K562 (cell line): ENCODE data around the gene WDR90. TPM values are rescaled to one million over a fixed set of nuclear protein-coding genes. Genes with fewer than 3 reads are reported as not detected.
A peak's percentile ranks its signal among the peaks of the same experiment; 100 is the strongest.

Source experiments
- ARID2 ChIP-seq: fragments of 450-650 bp; IDR thresholded peaks from 2 replicates; pipeline ENCODE4 v1.6.1; 2017; ENCODE audit warnings: antibody characterized with exemption, mild to moderate bottlenecking
- BCOR ChIP-seq: fragments of 450-650 bp; IDR thresholded peaks from 2 replicates; pipeline ENCODE4 v1.6.1; 2016
- CCNT2 ChIP-seq: IDR thresholded peaks from 2 replicates; pipeline ENCODE4 v1.6.1; 2011; ENCODE audit warnings: borderline replicate concordance, low read depth, mild to moderate bottlenecking, moderate library complexity, mixed read lengths, low read length; ENCODE audit not compliant: insufficient read length; ENCODE audit errors: extremely low read depth
- CEBPG ChIP-seq, 3 experiments: fragments of 200-800 bp in 1 of 3; sonication (Bioruptor generic) in 1 of 3; sonication (generic) in 1 of 3; formaldehyde crosslinking in 1 of 3; IDR thresholded peaks in 2 of 3; conservative IDR thresholded peaks in 1 of 3; 2 replicates each; pipeline versions ENCODE4 v1.6.1 to v1.8.0; 2016 to 2022; ENCODE audit warnings: missing compliant biosample characterization in 2 of 3, missing genetic modification characterization in 2 of 3, mild to moderate bottlenecking in 1 of 3, missing genetic modification reagents in 1 of 3
- CREBBP ChIP-seq: IDR thresholded peaks from one replicate; pipeline ENCODE4 v1.6.1; 2012; ENCODE audit warnings: low read depth, mild to moderate bottlenecking, control low read depth, inconsistent platforms, low read length
- EGR1 ChIP-seq: fragments of 450-650 bp; conservative IDR thresholded peaks from 2 replicates; pipeline ENCODE4 v1.6.1; 2017; ENCODE audit warnings: mild to moderate bottlenecking
- FOSL1 ChIP-seq: fragments of 200-800 bp; sonication (Bioruptor generic); conservative IDR thresholded peaks from 2 replicates; pipeline ENCODE4 v1.6.1; 2016; ENCODE audit warnings: missing genetic modification characterization, missing compliant biosample characterization
- FOXP1 ChIP-seq: sonication (generic); formaldehyde crosslinking; IDR thresholded peaks from 2 replicates; pipeline ENCODE4 v1.8.0; 2022; ENCODE audit warnings: mild to moderate bottlenecking, missing genetic modification reagents
- MAFK ChIP-seq: IDR thresholded peaks from 2 replicates; pipeline ENCODE4 v1.6.1; 2011; ENCODE audit warnings: low read length, improper control_type of control experiment
- MYNN ChIP-seq, 2 experiments: sonication (generic); formaldehyde crosslinking in 1 of 2; IDR thresholded peaks; 2 replicates each; pipeline versions ENCODE4 v1.5.0 to v1.6.1; 2016 to 2020; ENCODE audit warnings: antibody characterized with exemption in 1 of 2, missing genetic modification reagents in 1 of 2
- NCOA6 ChIP-seq: fragments of 450-650 bp; IDR thresholded peaks from 2 replicates; pipeline ENCODE4 v1.6.1; 2017; ENCODE audit warnings: mild to moderate bottlenecking
- NFE2 ChIP-seq: IDR thresholded peaks from 2 replicates; pipeline ENCODE4 v1.6.1; 2014; ENCODE audit warnings: antibody characterized with exemption, low read depth
- RBM39 ChIP-seq: fragments of 200-400 bp; formaldehyde crosslinking; optimal IDR thresholded peaks from 2 replicates; pipeline ENCODE3; 2018; ENCODE audit warnings: low read depth, low read length
- SMARCC2 ChIP-seq: fragments of 450-650 bp; IDR thresholded peaks from 2 replicates; pipeline ENCODE4 v1.6.1; 2017; ENCODE audit warnings: antibody characterized with exemption, moderate library complexity, mild to moderate bottlenecking, low read depth
- TAL1 ChIP-seq: fragments of 450-650 bp; IDR thresholded peaks from 2 replicates; pipeline ENCODE4 v1.6.1; 2016; ENCODE audit warnings: mild to moderate bottlenecking
- THAP7 ChIP-seq: fragments of 250-450 bp; sonication (Bioruptor Pico); IDR thresholded peaks from 2 replicates; pipeline ENCODE4 v1.5.0; 2021
- ZBTB34 ChIP-seq: fragments of 250-450 bp; sonication (Bioruptor Pico); IDR thresholded peaks from 2 replicates; pipeline ENCODE4 v1.8.0; 2021; ENCODE audit warnings: mild to moderate bottlenecking, moderate library complexity
- ZNF133 ChIP-seq: fragments of 250-450 bp; sonication (Bioruptor Pico); IDR thresholded peaks from 2 replicates; pipeline ENCODE4 v1.4.0; 2020; ENCODE audit warnings: mild to moderate bottlenecking
- ZNF280B ChIP-seq: fragments of 250-450 bp; sonication (Bioruptor Pico); IDR thresholded peaks from 2 replicates; pipeline ENCODE4 v1.5.1; 2021; ENCODE audit warnings: mild to moderate bottlenecking
- ZNF551 ChIP-seq: fragments of 250-450 bp; sonication (Bioruptor Pico); IDR thresholded peaks from 2 replicates; pipeline ENCODE4 v1.5.0; 2021; ENCODE audit warnings: mild to moderate bottlenecking, moderate library complexity
- ZNF592 ChIP-seq: fragments of 450-650 bp; IDR thresholded peaks from 2 replicates; pipeline ENCODE4 v1.6.1; 2017; ENCODE audit warnings: antibody characterized with exemption, mild to moderate bottlenecking
- polyA plus RNA-seq, 8 experiments: library from polyadenylated mRNA; depleted of rRNA in 4 of 8; stranded (reverse) in 5 of 8; unstranded in 3 of 8; fragments of >200 nt; fragmentation: Nextera tagmentation in 2 of 8; fragmentation: Illumina TruSeq in 1 of 8; extraction: Ambion mirVana in 2 of 8; extraction: Trizol in 1 of 8; gene quantifications; 2 replicates each; pipeline versions ENCODE4 v1.2.1 to v1.2.3, GENCODE V29; 2011 to 2014; ENCODE audit warnings: inconsistent platforms in 1 of 8, missing spikeins in 1 of 8
- total RNA-seq, 7 experiments: library from RNA; depleted of rRNA in 6 of 7; stranded (reverse); fragments of >200 nt in 6 of 7; fragmentation: Illumina TruSeq in 2 of 7; extraction: Trizol in 2 of 7; gene quantifications; 2 replicates each; pipeline versions ENCODE4 v1.2.1 to v1.2.3, GENCODE V29; 2011 to 2021; ENCODE audit warnings: low replicate concordance in 1 of 7

Gene WDR90
- total and polyA plus RNA-seq, 9 of the 15 experiments (the other 6 are each of a cell fraction or from before 2014, with no cell fraction given) = 0.44 to 12.6 (median 3.3) TPM

GRCh38 chr16:626787-627453, 22.2 kb upstream of the WDR90 start (continued):
- TF ChIP-seq RBM39 = no peak
- 0 out of 2 replicates have a peak, but pooled peaks have one; percentile 17 for TF ChIP-seq BCOR
- no peak for TF ChIP-seq ZNF551 (CRISPR knock-in tag)
- TF ChIP-seq ZNF133 (CRISPR knock-in tag) = no peak
- no peak for TF ChIP-seq CEBPG (CRISPR knock-in tag; IDR thresholded peaks at IDR 0.05)
- TF ChIP-seq CEBPG (tag; conservative IDR thresholded peaks at IDR 0.05 in 1 of 2, IDR thresholded peaks at IDR 0.05 in 1 of 2) = no peak
- peak; percentile 56 for TF ChIP-seq EGR1
- TF ChIP-seq MAFK = peak; percentile 61
- TF ChIP-seq SMARCC2 = peak; percentile 44; the same call in 1 of the 2 replicates
- TF ChIP-seq TAL1 = no peak
- no peak for TF ChIP-seq ZBTB34 (CRISPR knock-in tag)
- TF ChIP-seq NFE2 = peak; percentile 79
- no peak for TF ChIP-seq NCOA6
- TF ChIP-seq CREBBP = no peak
- TF ChIP-seq ARID2 = no peak
- TF ChIP-seq THAP7 (CRISPR knock-in tag) = no peak
- TF ChIP-seq FOXP1 (CRISPR knock-in tag) = no peak
- TF ChIP-seq MYNN (IDR thresholded peaks at IDR 0.05) = peak; percentile 47; the same call in 1 of the 2 replicates
- TF ChIP-seq MYNN (CRISPR knock-in tag; IDR thresholded peaks at IDR 0.05) = no peak
- TF ChIP-seq CCNT2 = no peak
- TF ChIP-seq ZNF280B (CRISPR knock-in tag) = no peak
- TF ChIP-seq FOSL1 (tag) = peak; percentile 97
- TF ChIP-seq ZNF592 = peak; percentile 65; the same call in 1 of the 2 replicates
